Measurements from ENCODE around the gene TTYH3. TPM values are rescaled to one million over a fixed set of nuclear protein-coding genes. Genes with fewer than 3 reads are reported as not detected.
A peak's percentile ranks its signal among the peaks of the same experiment; 100 is the strongest.

The TTYH3 gene
- total RNA-seq, 2 experiments from 2014 or later = 23.8 to 63.6 TPM

GRCh38 chr7:2635810-2636701 is 4.3 kb downstream of the TTYH3 start:
- ChIA-PET CTCF (ENCODE audit: unreplicated experiment) (no interaction called here), POLR2A (interaction anchor here (0.7 kb wide), 1 partner anchor 8 kb away, joined by 3 read pairs; no protein-coding TSS in a partner anchor)
- H4K20me1 ChIP-seq (ENCODE audit: insufficient read depth, low read length) = no peaks in the 10 kb centered on the region
- intact Hi-C loops (cut with micrococcal nuclease; ENCODE audit: unreplicated experiment) = no loop called here
- TF ChIP-seq EZH2phosphoT487 (IDR thresholded peaks at IDR 0.05; ENCODE audit: borderline replicate concordance, low read depth, low read length) (no peak), CTCF (conservative IDR thresholded peaks at IDR 0.05; ENCODE audit: low read length) (no peak)
- no peak overlapping the region for H3K27ac ChIP-seq (ENCODE audit: low read depth, low read length, poor library complexity, severe bottlenecking)
- no TSS peak for BruUV-seq (replicated peaks)
- no peak overlapping the region for H2AFZ ChIP-seq (ENCODE audit: low read length)
- no peaks in the 10 kb centered on the region for H3K36me3 ChIP-seq (ENCODE audit: insufficient read depth, low read length)
- DNase-seq (ENCODE audit: low spot score) = no peak
- H3K4me3 ChIP-seq (ENCODE audit: low read depth, low read length, poor library complexity, severe bottlenecking) = no peak overlapping the region
- H3K9me2 ChIP-seq (ENCODE audit: insufficient read depth, low read length) = no peaks in the 10 kb centered on the region
- H3K79me2 ChIP-seq (ENCODE audit: insufficient read depth, low read depth, low read length) = no peaks in the 10 kb centered on the region
- peaks cover 42% of the 10 kb centered on the region for H3K4me1 ChIP-seq (ENCODE audit: insufficient read depth, low read length, poor library complexity, severe bottlenecking)
- H3K9me3 ChIP-seq (ENCODE audit: low read length) = no peaks in the 10 kb centered on the region
- no peak overlapping the region for H3K4me2 ChIP-seq (ENCODE audit: low read length)

GRCh38 chr7:2637066-2637471 is 5.3 kb downstream of the TTYH3 start:
- intact Hi-C loops (cut with micrococcal nuclease; ENCODE audit: unreplicated experiment) = no loop called here
- no peak for DNase-seq (ENCODE audit: low spot score)
- no peaks in the 10 kb centered on the region for H3K9me3 ChIP-seq (ENCODE audit: low read length)
- H3K79me2 ChIP-seq (ENCODE audit: insufficient read depth, low read depth, low read length) = no peaks in the 10 kb centered on the region
- H3K4me2 ChIP-seq (ENCODE audit: low read length) = peak overlapping the region; percentile 52
- H3K4me1 ChIP-seq (ENCODE audit: insufficient read depth, low read length, poor library complexity, severe bottlenecking) = peaks cover 48% of the 10 kb centered on the region
- ChIA-PET CTCF (ENCODE audit: unreplicated experiment) (no interaction called here), POLR2A (no interaction called here)
- TF ChIP-seq CTCF (conservative IDR thresholded peaks at IDR 0.05; ENCODE audit: low read length) (no peak), EZH2phosphoT487 (IDR thresholded peaks at IDR 0.05; ENCODE audit: borderline replicate concordance, low read depth, low read length) (no peak)
- H3K4me3 ChIP-seq (ENCODE audit: low read depth, low read length, poor library complexity, severe bottlenecking) = no peak overlapping the region
- no peaks in the 10 kb centered on the region for H3K36me3 ChIP-seq (ENCODE audit: insufficient read depth, low read length)
- no peak overlapping the region for H3K27ac ChIP-seq (ENCODE audit: low read depth, low read length, poor library complexity, severe bottlenecking)
- no peak overlapping the region for H2AFZ ChIP-seq (ENCODE audit: low read length)
- H3K9me2 ChIP-seq (ENCODE audit: insufficient read depth, low read length) = no peaks in the 10 kb centered on the region
- H4K20me1 ChIP-seq (ENCODE audit: insufficient read depth, low read length) = no peaks in the 10 kb centered on the region
- no TSS peak for BruUV-seq (replicated peaks)

Measured in OCI-LY7 (cell line).